OCI-LY1 (cell line): ENCODE data around the gene IQGAP2.

Experiments
- H2AFZ ChIP-seq: fragments of 200-600 bp; sonication (generic), shearing (Covaris generic); 2 replicates; pipeline ENCODE4 v1.6.0; 2014; ENCODE audit warnings: antibody characterized with exemption, mild to moderate bottlenecking, low read length
- H3F3A ChIP-seq: fragments of 200-600 bp; sonication (generic), shearing (Covaris generic); 2 replicates; pipeline ENCODE4 v1.6.0; 2014; ENCODE audit warnings: mild to moderate bottlenecking, antibody characterized with exemption, low read length, moderate library complexity; ENCODE audit not compliant: insufficient read depth
- H3K27ac ChIP-seq: fragments of 200-600 bp; sonication (generic); 2 replicates; pipeline ENCODE4 v1.5.1; 2014; ENCODE audit warnings: low read length, mixed run types, mild to moderate bottlenecking, low read depth; ENCODE audit not compliant: poor library complexity, severe bottlenecking
- H3K27me3 ChIP-seq: fragments of 200-600 bp; sonication (generic); 2 replicates; pipeline ENCODE4 v1.6.0; 2014; ENCODE audit warnings: antibody characterized with exemption, mild to moderate bottlenecking, low read length, moderate library complexity; ENCODE audit not compliant: insufficient read depth
- H3K36me3 ChIP-seq: fragments of 200-600 bp; sonication (generic); 2 replicates; pipeline ENCODE4 v1.6.1; 2014; ENCODE audit warnings: mild to moderate bottlenecking, antibody characterized with exemption, low read length, moderate library complexity, mixed read lengths; ENCODE audit not compliant: insufficient read depth
- H3K4me1 ChIP-seq: fragments of 200-600 bp; sonication (generic); 2 replicates; pipeline ENCODE4 v1.5.1; 2014; ENCODE audit warnings: mild to moderate bottlenecking, low read length, moderate library complexity; ENCODE audit not compliant: insufficient read depth, severe bottlenecking
- H3K4me2 ChIP-seq: fragments of 200-600 bp; sonication (generic), shearing (Covaris generic); 2 replicates; pipeline ENCODE4 v1.6.1; 2014; ENCODE audit warnings: low read length
- H3K4me3 ChIP-seq: fragments of 200-600 bp; sonication (generic); 2 replicates; pipeline ENCODE4 v1.5.1; 2014; ENCODE audit warnings: low read length, low read depth, mild to moderate bottlenecking, mixed read lengths; ENCODE audit not compliant: poor library complexity, severe bottlenecking
- H3K79me2 ChIP-seq: fragments of 200-600 bp; shearing (Covaris generic); 2 replicates; pipeline ENCODE4 v1.6.1; 2016; ENCODE audit warnings: mixed run types, low read length, mixed read lengths; ENCODE audit not compliant: insufficient read depth
- H3K9ac ChIP-seq: fragments of 200-600 bp; sonication (generic), shearing (Covaris generic); 2 replicates; pipeline ENCODE4 v1.6.1; 2014; ENCODE audit warnings: mild to moderate bottlenecking, low read length, mixed read lengths
- H3K9me2 ChIP-seq: fragments of 200-600 bp; sonication (generic), shearing (Covaris generic); 2 replicates; pipeline ENCODE4 v1.6.1; 2014; ENCODE audit warnings: low read depth, mild to moderate bottlenecking, low read length, mixed read lengths
- H3K9me3 ChIP-seq: fragments of 200-600 bp; shearing (Covaris generic); 2 replicates; pipeline ENCODE4 v1.6.1; 2014; ENCODE audit warnings: low read length, mixed read lengths
- H4K20me1 ChIP-seq: fragments of 200-600 bp; sonication (generic), shearing (Covaris generic); 2 replicates; pipeline ENCODE4 v1.6.0; 2016; ENCODE audit warnings: mild to moderate bottlenecking, low read length; ENCODE audit not compliant: insufficient read depth
- EZH2 ChIP-seq: fragments of 200-600 bp; sonication (generic), shearing (Covaris generic); IDR thresholded peaks from 2 replicates; pipeline ENCODE4 v1.8.0; 2017; ENCODE audit warnings: borderline replicate concordance, mixed run types, mild to moderate bottlenecking, antibody characterized with exemption, low read length, moderate library complexity, mixed read lengths
- TF ChIP-seq, protein P1 (sequence below): fragments of 200-600 bp; sonication (generic), shearing (Covaris generic); IDR thresholded peaks from 2 replicates; pipeline ENCODE4 v1.5.1; 2017; ENCODE audit warnings: mild to moderate bottlenecking, antibody characterized with exemption, low read length, moderate library complexity, mixed read lengths

Gene IQGAP2

DNA sequence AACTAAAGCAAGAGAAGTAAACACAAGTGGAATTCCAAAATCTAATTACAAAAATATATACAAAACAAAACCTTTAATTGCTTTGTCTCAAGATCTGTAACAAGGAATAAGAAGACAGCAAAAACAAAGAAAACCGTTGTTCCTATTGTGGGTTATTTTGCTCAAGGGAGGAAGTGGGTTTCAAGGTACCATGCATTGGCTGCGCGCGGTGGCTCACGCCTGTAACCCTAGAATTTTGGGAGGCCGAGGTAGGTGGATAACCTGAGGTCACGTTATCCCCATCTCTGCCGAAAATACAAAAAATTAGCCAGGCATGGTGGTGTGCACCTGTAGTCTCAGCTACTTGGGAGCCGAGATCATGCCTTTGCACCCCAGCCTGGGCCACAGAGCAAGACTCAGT, 12.1 kb upstream of the IQGAP2 start:
- Histone ChIP-seq H3K27me3 (no peaks in the 10 kb centered on the region), H3K9me3 (no peaks in the 10 kb centered on the region), H3K4me1 (peaks cover 8% of the 10 kb centered on the region), H3F3A (no peaks in the 10 kb centered on the region), H3K36me3 (no peaks in the 10 kb centered on the region), H3K27ac (no peak overlapping the region), H3K4me2 (no peak overlapping the region), H2AFZ (no peak overlapping the region), H3K9me2 (no peaks in the 10 kb centered on the region), H3K4me3 (no peak overlapping the region), H3K79me2 (no peaks in the 10 kb centered on the region), H3K9ac (no peak overlapping the region), H4K20me1 (no peaks in the 10 kb centered on the region)
- no peak for TF ChIP-seq EZH2
- TF ChIP-seq, protein P1, sequence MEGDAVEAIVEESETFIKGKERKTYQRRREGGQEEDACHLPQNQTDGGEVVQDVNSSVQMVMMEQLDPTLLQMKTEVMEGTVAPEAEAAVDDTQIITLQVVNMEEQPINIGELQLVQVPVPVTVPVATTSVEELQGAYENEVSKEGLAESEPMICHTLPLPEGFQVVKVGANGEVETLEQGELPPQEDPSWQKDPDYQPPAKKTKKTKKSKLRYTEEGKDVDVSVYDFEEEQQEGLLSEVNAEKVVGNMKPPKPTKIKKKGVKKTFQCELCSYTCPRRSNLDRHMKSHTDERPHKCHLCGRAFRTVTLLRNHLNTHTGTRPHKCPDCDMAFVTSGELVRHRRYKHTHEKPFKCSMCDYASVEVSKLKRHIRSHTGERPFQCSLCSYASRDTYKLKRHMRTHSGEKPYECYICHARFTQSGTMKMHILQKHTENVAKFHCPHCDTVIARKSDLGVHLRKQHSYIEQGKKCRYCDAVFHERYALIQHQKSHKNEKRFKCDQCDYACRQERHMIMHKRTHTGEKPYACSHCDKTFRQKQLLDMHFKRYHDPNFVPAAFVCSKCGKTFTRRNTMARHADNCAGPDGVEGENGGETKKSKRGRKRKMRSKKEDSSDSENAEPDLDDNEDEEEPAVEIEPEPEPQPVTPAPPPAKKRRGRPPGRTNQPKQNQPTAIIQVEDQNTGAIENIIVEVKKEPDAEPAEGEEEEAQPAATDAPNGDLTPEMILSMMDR = no peak

DNA sequence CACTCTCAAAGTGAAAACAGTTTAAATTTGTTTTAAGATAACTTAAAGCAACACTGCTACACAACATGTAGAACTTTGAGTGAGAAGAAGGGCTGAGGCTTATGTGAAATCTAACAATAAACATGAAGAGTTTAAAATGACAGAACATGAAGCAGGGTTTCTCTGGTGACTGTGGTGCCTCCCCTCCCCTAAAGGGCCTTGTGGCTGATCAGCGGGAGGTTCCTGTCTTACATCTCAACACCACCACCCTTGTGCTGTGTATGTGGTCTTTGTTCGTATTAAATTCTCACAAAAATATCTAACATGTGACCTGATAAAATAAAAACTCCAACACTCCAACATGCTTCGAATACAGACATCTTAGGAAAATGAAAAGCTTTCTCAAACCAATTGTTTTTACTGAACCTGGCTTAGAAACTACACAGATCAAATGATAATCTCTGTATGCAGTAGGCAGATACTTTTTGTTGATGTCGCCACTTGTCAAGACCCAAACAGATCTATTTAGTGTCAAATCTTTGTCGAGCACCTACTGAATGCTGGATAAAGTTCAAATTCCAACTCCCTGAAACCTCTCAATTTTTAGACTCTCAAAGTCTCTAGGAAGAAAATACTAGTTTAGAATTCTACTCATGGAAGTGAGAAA, 9.9 kb upstream of the IQGAP2 start:
- H2AFZ ChIP-seq = no peak overlapping the region
- H3K79me2 ChIP-seq = no peaks in the 10 kb centered on the region
- H3K4me2 ChIP-seq = no peak overlapping the region
- no peaks in the 10 kb centered on the region for H3K9me3 ChIP-seq
- no peaks in the 10 kb centered on the region for H3K36me3 ChIP-seq
- H3K27ac ChIP-seq = no peak overlapping the region
- H4K20me1 ChIP-seq = no peaks in the 10 kb centered on the region
- H3K9ac ChIP-seq = no peak overlapping the region
- peaks cover 8% of the 10 kb centered on the region for H3K4me1 ChIP-seq
- H3K9me2 ChIP-seq = no peaks in the 10 kb centered on the region
- H3K27me3 ChIP-seq = no peaks in the 10 kb centered on the region
- H3K4me3 ChIP-seq = no peak overlapping the region
- H3F3A ChIP-seq = no peaks in the 10 kb centered on the region
- TF ChIP-seq, protein P1 = no peak
- TF ChIP-seq EZH2 = no peak

DNA sequence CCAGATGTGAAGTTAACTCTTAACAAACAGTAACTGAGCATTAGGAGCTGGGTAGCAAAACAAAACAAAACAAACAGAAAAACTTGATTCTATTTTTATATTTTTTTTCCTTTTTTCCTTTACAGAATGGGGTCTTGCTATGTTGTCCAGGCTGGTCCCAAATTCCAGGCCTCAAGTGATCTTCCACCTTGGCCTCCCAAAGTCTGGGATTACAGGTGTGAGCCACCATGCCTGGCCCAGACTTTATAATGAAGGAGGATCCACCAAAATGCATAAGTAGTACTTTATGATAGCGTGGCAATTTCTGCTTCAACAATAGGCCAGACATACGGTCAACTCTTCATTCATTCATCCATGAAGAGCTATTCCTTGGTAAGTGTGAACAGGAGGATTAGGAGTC, 5.9 kb upstream of the IQGAP2 start:
- no peaks in the 10 kb centered on the region for H3K9me3 ChIP-seq
- TF ChIP-seq, protein P1 = no peak
- no peak for TF ChIP-seq EZH2

More for the DNA sequence above, 5.9 kb upstream of the IQGAP2 start:
- H3K36me3 ChIP-seq = no peaks in the 10 kb centered on the region
- no peaks in the 10 kb centered on the region for H4K20me1 ChIP-seq
- H3K9me2 ChIP-seq = no peaks in the 10 kb centered on the region
- H3K27ac ChIP-seq = no peak overlapping the region
- no peak overlapping the region for H3K9ac ChIP-seq
- no peak overlapping the region for H2AFZ ChIP-seq
- no peaks in the 10 kb centered on the region for H3K79me2 ChIP-seq
- H3F3A ChIP-seq = no peaks in the 10 kb centered on the region
- H3K4me1 ChIP-seq = peaks cover 14% of the 10 kb centered on the region
- H3K4me3 ChIP-seq = no peak overlapping the region
- H3K4me2 ChIP-seq = no peak overlapping the region
- no peaks in the 10 kb centered on the region for H3K27me3 ChIP-seq
